ENCODE data around the gene RNASEH2C.
A peak's percentile ranks its signal among the peaks of the same experiment; 100 is the strongest.
"Not testable (repeated sequence)": the region's sequence is repeated elsewhere in the genome, so short reads cannot be mapped to it uniquely, and the experiment has no call there.

The RNASEH2C gene

DNA sequence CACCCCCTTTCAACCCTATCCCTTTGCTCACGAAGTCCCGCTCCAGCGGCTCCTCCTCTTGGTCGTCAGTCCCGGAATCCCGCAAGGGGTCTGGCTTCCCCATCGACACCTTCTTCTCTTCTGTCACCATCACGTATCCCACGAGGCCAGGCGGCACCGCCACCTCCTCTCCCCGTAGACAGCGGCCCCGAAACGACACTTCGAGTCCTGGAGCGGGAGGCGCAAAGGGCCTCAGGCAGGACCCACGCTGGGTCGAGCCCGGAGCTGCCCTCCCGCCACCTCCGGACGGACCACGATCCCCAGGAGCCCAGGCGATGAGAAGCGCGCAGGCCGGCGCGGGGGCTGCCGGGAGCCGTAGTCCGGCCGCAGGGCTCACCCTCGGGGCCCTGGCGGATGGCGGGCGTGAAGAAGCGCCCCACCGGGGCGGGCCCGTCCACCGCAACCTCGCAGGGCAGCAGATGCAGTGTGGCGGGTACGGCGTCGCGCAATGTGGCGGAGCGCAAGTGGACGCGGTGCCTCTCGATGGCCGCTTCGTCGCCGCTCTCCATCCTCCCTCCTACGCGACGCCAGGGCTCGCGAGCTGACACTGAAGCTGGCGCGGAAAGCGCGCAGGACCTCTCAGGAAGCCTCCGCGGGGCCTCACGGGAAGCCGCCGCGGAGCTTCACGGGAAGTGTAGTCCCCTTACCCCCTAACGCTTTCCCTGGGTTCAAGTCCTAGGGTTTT, at the start of gene RNASEH2C:
Gene RNASEH2C (minus strand): TSS at position 588 of the 724 bp plus-strand sequence. CDS start 40 bp downstream, at position 548.
- Histone ChIP-seq H3K4me1 (ENCODE audit: insufficient read depth, low read length) (no peaks in the 10 kb centered on the region), H3K27me3 (ENCODE audit: insufficient read depth, low read length) (no peaks in the 10 kb centered on the region), H3K36me3 (ENCODE audit: insufficient read depth, low read depth, low read length) (peaks cover 39% of the 10 kb centered on the region), H3K27ac (ENCODE audit: low read length) (peak within 1 kb of the TSS; percentile 40), H3K4me3 (ENCODE audit: low read length) (peak within 1 kb of the TSS; percentile 92), H3K9me3 (ENCODE audit: insufficient read depth, low read depth, low read length) (no peaks in the 10 kb centered on the region), H3K9ac (ENCODE audit: low read depth, low read length) (peak within 1 kb of the TSS; percentile 88)

DNA sequence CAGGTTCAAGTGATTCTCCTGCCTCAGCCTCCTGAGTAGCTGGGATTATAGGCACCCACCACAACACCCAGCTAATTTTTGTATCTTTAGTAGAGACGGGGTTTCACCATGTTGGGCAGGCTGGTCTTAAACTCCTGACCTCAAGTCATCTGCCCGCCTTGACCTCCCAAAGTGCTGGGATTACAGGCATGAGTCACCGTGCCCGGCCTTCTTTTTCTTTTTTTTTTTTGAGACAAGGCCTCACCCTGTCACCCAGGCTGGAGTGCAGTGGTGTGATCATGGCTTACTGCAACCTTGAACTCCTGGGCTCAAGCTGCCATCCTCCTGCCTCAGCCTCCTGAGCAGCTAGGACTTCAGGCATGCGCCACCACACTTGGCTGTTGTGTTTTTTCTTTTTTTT, 47.2 kb upstream of the RNASEH2C start:
- not testable (repeated sequence) for H3K27ac ChIP-seq (ENCODE audit: low read length); H3K36me3 ChIP-seq (ENCODE audit: insufficient read depth, low read depth, low read length); H3K9ac ChIP-seq (ENCODE audit: low read depth, low read length); H3K4me3 ChIP-seq (ENCODE audit: low read length); H3K4me1 ChIP-seq (ENCODE audit: insufficient read depth, low read length); H3K27me3 ChIP-seq (ENCODE audit: insufficient read depth, low read length); H3K9me3 ChIP-seq (ENCODE audit: insufficient read depth, low read depth, low read length)

DNA sequence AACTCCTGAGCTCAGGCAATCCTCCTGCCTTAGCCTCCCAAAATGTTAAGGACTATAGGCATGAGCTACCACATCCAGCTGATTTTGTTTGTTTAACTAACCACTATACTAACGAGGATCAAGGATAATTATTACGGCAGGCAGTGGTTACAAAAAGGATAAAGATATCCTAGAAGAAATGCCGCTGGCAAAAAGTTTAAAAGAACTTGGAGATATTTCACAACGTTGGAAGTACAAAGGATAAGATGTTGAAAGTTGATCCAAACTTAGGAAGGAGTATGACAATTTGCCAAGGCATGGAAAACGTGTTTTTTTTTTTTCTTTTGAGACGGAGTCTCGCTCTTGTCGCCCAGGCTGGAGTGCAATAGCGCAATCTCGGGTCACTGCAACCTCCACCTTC, 46.8 kb upstream of the RNASEH2C start:
- no peak overlapping the region for H3K9ac ChIP-seq (ENCODE audit: low read depth, low read length)
- no peak overlapping the region for H3K27ac ChIP-seq (ENCODE audit: low read length)
- H3K27me3 ChIP-seq (ENCODE audit: insufficient read depth, low read length): no peaks in the 10 kb centered on the region
- H3K4me1 ChIP-seq (ENCODE audit: insufficient read depth, low read length): no peaks in the 10 kb centered on the region
- no peaks in the 10 kb centered on the region for H3K36me3 ChIP-seq (ENCODE audit: insufficient read depth, low read depth, low read length)
- H3K9me3 ChIP-seq (ENCODE audit: insufficient read depth, low read depth, low read length): no peaks in the 10 kb centered on the region
- no peak overlapping the region for H3K4me3 ChIP-seq (ENCODE audit: low read length)

DNA sequence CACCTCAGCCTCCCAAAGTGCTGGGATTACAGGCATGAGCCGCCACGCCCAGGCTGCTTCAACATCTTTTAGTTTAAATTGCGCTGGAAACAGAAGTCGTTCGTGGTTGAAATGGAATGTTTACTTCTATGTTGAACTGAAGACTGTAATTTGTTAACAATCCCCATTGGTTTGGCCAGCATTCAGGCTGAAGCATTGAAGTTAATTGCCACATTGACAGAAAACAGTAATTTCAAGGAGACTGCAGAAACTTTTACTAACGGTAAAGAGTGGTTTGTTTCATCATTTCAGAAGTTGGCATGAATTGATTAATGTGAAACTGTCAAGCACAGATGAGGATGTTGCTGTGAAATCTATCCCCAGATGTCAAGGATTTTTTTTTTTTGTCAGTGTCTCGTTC, 45.9 kb upstream of the RNASEH2C start:
- no peak overlapping the region for H3K27ac ChIP-seq (ENCODE audit: low read length)
- H3K9me3 ChIP-seq (ENCODE audit: insufficient read depth, low read depth, low read length): no peaks in the 10 kb centered on the region
- H3K4me1 ChIP-seq (ENCODE audit: insufficient read depth, low read length): no peaks in the 10 kb centered on the region
- no peaks in the 10 kb centered on the region for H3K36me3 ChIP-seq (ENCODE audit: insufficient read depth, low read depth, low read length)
- no peak overlapping the region for H3K4me3 ChIP-seq (ENCODE audit: low read length)
- H3K9ac ChIP-seq (ENCODE audit: low read depth, low read length): no peak overlapping the region
- no peaks in the 10 kb centered on the region for H3K27me3 ChIP-seq (ENCODE audit: insufficient read depth, low read length)

DNA sequence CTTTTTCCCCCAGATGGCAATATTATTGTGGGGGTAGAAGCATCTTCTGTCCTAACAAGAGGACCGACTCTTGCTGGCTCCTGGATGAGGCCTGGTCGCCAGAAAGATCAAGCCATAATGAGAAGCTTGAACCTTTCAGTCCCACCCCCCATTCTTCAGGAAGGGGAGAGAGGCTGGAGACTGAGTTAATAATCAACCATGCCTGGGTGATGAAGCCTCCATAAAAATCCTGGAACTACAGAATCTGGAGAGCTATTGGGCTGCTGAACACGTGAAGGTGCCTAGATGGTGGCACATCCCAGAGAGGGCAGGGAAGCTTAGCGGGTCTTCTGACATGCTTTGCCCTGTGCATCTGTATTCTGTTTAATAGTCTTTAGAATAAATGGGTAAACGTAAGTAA, 43.8 kb upstream of the RNASEH2C start:
- Histone ChIP-seq H3K9ac (ENCODE audit: low read depth, low read length) (no peak overlapping the region), H3K27ac (ENCODE audit: low read length) (no peak overlapping the region), H3K27me3 (ENCODE audit: insufficient read depth, low read length) (no peaks in the 10 kb centered on the region), H3K9me3 (ENCODE audit: insufficient read depth, low read depth, low read length) (peaks cover 7% of the 10 kb centered on the region), H3K4me1 (ENCODE audit: insufficient read depth, low read length) (no peaks in the 10 kb centered on the region), H3K36me3 (ENCODE audit: insufficient read depth, low read depth, low read length) (no peaks in the 10 kb centered on the region), H3K4me3 (ENCODE audit: low read length) (no peak overlapping the region)

DNA sequence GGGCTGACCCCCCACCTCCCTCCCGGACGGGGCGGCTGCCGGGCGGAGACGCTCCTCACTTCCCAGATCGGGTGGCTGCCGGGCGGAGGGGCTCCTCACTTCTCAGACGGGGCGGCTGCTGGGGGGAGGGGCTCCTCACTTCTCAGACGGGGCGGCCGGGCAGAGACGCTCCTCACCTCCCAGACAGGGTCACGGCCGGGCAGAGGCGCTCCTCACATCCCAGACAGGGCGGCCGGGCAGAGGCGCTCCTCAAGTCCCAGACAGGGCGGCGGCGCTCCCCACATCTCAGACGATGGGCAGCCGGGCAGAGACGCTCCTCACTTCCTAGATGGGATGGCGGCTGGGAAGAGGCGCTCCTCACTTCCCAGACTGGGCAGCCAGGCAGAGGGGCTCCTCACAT, 42.2 kb upstream of the RNASEH2C start:
- H3K4me1 ChIP-seq (ENCODE audit: insufficient read depth, low read length); H3K36me3 ChIP-seq (ENCODE audit: insufficient read depth, low read depth, low read length); H3K4me3 ChIP-seq (ENCODE audit: low read length); H3K27ac ChIP-seq (ENCODE audit: low read length); H3K27me3 ChIP-seq (ENCODE audit: insufficient read depth, low read length); H3K9ac ChIP-seq (ENCODE audit: low read depth, low read length): not testable (repeated sequence)
- peaks cover 10% of the 10 kb centered on the region for H3K9me3 ChIP-seq (ENCODE audit: insufficient read depth, low read depth, low read length)

DNA sequence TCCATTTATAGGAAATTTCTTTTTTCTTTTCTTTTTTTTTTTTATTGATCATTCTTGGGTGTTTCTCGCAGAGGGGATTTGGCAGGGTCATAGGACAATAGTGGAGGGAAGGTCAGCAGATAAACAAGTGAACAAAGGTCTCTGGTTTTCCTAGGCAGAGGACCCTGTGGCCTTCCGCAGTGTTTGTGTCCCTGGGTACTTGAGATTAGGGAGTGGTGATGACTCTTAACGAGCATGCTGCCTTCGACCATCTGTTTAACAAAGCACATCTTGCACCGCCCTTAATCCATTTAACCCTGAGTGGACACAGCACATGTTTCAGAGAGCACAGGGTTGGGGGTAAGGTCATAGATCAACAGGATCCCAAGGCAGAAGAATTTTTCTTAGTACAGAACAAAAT, 41.6 kb upstream of the RNASEH2C start:
- H3K36me3 ChIP-seq (ENCODE audit: insufficient read depth, low read depth, low read length); H3K27ac ChIP-seq (ENCODE audit: low read length); H3K9ac ChIP-seq (ENCODE audit: low read depth, low read length); H3K27me3 ChIP-seq (ENCODE audit: insufficient read depth, low read length); H3K4me1 ChIP-seq (ENCODE audit: insufficient read depth, low read length); H3K4me3 ChIP-seq (ENCODE audit: low read length): not testable (repeated sequence)
- peaks cover 10% of the 10 kb centered on the region for H3K9me3 ChIP-seq (ENCODE audit: insufficient read depth, low read depth, low read length)

DNA sequence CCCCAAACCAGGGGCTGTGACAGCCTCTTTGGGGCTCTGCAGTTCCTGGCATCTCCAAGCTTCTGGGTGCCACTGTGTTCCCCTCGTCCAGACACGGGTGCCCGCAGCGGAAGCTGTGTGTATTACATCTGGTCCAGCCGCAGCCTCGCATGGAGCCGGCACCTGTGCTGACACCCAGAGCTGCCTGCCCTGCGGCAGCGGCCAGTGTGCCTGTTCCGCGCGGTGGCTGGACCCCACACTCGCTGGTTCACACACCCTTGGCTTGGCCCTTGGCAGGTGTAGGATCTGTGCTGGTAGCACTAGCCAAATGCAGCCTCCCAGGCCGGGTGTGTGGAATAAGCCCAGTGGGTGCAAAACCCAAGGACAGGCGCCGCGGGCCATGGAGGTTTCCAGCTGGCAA, 24.5 kb upstream of the RNASEH2C start:
- Histone ChIP-seq H3K4me3 (ENCODE audit: low read length) (no peak overlapping the region), H3K4me1 (ENCODE audit: insufficient read depth, low read length) (no peaks in the 10 kb centered on the region), H3K9me3 (ENCODE audit: insufficient read depth, low read depth, low read length) (no peaks in the 10 kb centered on the region; the same call in none of the 2 replicates), H3K36me3 (ENCODE audit: insufficient read depth, low read depth, low read length) (no peaks in the 10 kb centered on the region), H3K27me3 (ENCODE audit: insufficient read depth, low read length) (peaks cover 23% of the 10 kb centered on the region), H3K27ac (ENCODE audit: low read length) (no peak overlapping the region), H3K9ac (ENCODE audit: low read depth, low read length) (no peak overlapping the region)

DNA sequence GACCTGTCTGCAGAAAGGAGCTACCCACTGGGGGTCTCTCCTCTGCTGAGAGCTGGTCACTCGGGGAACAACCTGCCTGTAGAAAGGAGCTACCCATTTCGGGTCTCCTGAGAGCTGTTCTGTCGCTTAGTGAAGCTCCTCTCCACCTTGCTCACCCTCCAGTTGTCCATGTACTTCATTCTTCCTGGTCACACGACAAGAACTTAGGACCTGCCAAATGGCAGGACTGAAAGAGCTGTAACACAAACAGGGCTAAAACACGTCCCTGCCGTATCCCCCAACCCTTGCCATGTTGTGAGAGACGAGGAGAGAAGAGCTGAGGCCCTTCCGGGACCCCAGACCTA, 24.1 kb upstream of the RNASEH2C start:
- H3K9ac ChIP-seq (ENCODE audit: low read depth, low read length): no peak overlapping the region
- no peaks in the 10 kb centered on the region for H3K4me1 ChIP-seq (ENCODE audit: insufficient read depth, low read length)
- no peak overlapping the region for H3K4me3 ChIP-seq (ENCODE audit: low read length)
- peaks cover 19% of the 10 kb centered on the region for H3K27me3 ChIP-seq (ENCODE audit: insufficient read depth, low read length)
- H3K9me3 ChIP-seq (ENCODE audit: insufficient read depth, low read depth, low read length): no peaks in the 10 kb centered on the region; the same call in none of the 2 replicates
- H3K36me3 ChIP-seq (ENCODE audit: insufficient read depth, low read depth, low read length): no peaks in the 10 kb centered on the region
- no peak overlapping the region for H3K27ac ChIP-seq (ENCODE audit: low read length)

DNA sequence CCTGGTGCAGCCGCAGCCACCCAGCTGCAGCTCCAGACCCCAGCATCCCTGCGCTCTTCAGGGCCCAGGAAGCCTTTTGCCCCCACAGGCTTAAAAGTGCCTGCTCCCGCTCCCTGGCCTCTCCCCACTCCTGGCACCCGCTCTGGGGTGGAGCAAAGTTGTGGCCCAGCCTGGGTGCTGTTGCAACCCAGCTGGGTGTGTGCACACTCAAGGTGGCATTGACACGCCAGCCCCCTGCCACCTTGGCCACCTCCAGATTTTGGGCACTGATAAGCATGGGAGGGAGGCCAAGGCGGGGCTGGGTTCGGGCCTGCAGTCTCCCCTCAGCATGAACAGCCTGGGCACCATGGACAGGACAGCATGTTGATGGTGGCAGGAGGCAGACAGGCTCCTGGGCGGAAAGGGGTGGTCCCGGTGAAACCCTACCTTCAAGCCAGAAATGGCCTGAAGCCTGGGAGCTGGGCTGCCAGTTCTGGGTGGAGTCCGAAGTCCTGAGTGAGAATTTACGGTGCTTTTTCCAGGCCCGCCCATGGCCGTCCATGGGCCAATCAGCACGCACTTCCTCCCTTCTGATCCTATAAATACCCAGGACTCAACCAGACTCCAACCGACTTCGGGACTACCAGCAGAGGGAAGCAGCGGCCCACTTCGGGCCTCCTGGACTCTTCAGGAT, 23.6 kb upstream of the RNASEH2C start:
- Histone ChIP-seq H3K4me3 (ENCODE audit: low read length) (no peak overlapping the region), H3K4me1 (ENCODE audit: insufficient read depth, low read length) (no peaks in the 10 kb centered on the region), H3K27ac (ENCODE audit: low read length) (no peak overlapping the region), H3K9me3 (ENCODE audit: insufficient read depth, low read depth, low read length) (no peaks in the 10 kb centered on the region; the same call in none of the 2 replicates), H3K36me3 (ENCODE audit: insufficient read depth, low read depth, low read length) (no peaks in the 10 kb centered on the region), H3K27me3 (ENCODE audit: insufficient read depth, low read length) (peaks cover 14% of the 10 kb centered on the region; the same call in 1 of the 2 replicates), H3K9ac (ENCODE audit: low read depth, low read length) (no peak overlapping the region)

DNA sequence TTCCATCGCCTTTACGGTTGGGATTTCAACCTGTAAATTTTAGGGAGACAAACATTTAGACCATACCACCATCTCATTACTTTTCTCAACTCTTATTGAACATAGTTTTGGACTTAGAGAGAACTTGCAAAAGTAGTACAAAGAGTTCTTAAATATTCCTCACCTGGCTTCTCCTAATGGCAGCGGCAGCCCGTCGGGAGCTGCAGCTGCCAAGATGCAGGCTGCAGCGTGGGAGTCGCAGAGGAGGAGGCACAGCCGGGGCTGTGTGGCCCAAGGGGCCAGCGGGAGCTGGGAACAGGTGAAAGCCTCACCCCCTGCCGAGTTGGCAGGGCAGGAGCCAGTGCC, 23.1 kb upstream of the RNASEH2C start:
- H3K27ac ChIP-seq (ENCODE audit: low read length): no peak overlapping the region
- H3K36me3 ChIP-seq (ENCODE audit: insufficient read depth, low read depth, low read length): no peaks in the 10 kb centered on the region
- peaks cover 13% of the 10 kb centered on the region; the same call in 1 of the 2 replicates for H3K27me3 ChIP-seq (ENCODE audit: insufficient read depth, low read length)
- no peak overlapping the region for H3K9ac ChIP-seq (ENCODE audit: low read depth, low read length)
- H3K9me3 ChIP-seq (ENCODE audit: insufficient read depth, low read depth, low read length): no peaks in the 10 kb centered on the region; the same call in none of the 2 replicates
- H3K4me1 ChIP-seq (ENCODE audit: insufficient read depth, low read length): no peaks in the 10 kb centered on the region
- H3K4me3 ChIP-seq (ENCODE audit: low read length): no peak overlapping the region

DNA sequence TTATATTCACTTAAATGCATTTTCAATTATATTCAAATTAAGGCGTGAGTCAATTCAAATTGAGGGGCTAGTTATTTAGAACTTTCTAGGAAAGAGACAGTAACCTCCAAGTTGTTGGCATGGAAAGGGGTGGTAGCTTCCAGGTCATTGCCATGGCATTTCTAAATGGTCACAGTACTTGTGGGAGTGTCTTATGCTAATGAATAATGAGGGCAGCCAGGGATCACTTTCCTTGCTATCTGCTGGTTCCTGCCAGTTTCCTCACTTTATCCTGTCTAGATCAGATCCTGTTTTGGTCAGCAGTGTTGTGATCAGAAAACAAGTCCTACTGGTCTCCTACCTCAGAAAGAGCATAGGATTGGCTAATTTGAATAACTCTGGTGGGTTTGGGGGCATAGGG, 21.8 kb upstream of the RNASEH2C start:
- H3K4me1 ChIP-seq (ENCODE audit: insufficient read depth, low read length): no peaks in the 10 kb centered on the region
- no peak overlapping the region for H3K4me3 ChIP-seq (ENCODE audit: low read length)
- no peak overlapping the region for H3K27ac ChIP-seq (ENCODE audit: low read length)
- H3K27me3 ChIP-seq (ENCODE audit: insufficient read depth, low read length): peaks cover 4% of the 10 kb centered on the region; the same call in 1 of the 2 replicates
- H3K36me3 ChIP-seq (ENCODE audit: insufficient read depth, low read depth, low read length): no peaks in the 10 kb centered on the region
- peaks cover 10% of the 10 kb centered on the region for H3K9me3 ChIP-seq (ENCODE audit: insufficient read depth, low read depth, low read length)
- H3K9ac ChIP-seq (ENCODE audit: low read depth, low read length): no peak overlapping the region

All from iPS-20b (cell line).